OCI-LY7 (cell line): ENCODE data around the gene A2M. TPM values are rescaled to one million over a fixed set of nuclear protein-coding genes. Genes with fewer than 3 reads are reported as not detected.

Experiments
- BruUV-seq: library from RNA; stranded (reverse); fragments of 400-500 nt; replicated peaks from 2 replicates; lab custom pipeline; 2021; lab: Mats Ljungman, UMichigan
- CTCF ChIA-PET: fragments of 300-600 bp; sonication (Branson Sonifier 250); formaldehyde crosslinking; loops from one replicate; lab custom pipeline; 2022; ENCODE audit warnings: antibody characterized with exemption; ENCODE audit not compliant: unreplicated experiment; lab: Charles Lee
- POLR2A ChIA-PET: fragments of 300-600 bp; sonication (Branson Sonifier 250); formaldehyde crosslinking; loops from one replicate; lab custom pipeline; 2022; ENCODE audit warnings: antibody characterized with exemption; lab: Charles Lee
- DNase-seq: peaks from one replicate; pipeline ENCODE4 v3.0.0-alpha.2; 2015; ENCODE audit warnings: low spot score
- H2AFZ ChIP-seq: fragments of 200-600 bp; sonication (generic), shearing (Covaris generic); 2 replicates; pipeline ENCODE4 v1.6.1; 2014; ENCODE audit warnings: mild to moderate bottlenecking, antibody characterized with exemption, low read length, moderate library complexity
- H3K27ac ChIP-seq: fragments of 200-600 bp; sonication (generic); 2 replicates; pipeline ENCODE4 v1.5.1; 2014; ENCODE audit warnings: mixed run types, low read depth, mild to moderate bottlenecking, moderate library complexity, low read length, inconsistent platforms; ENCODE audit not compliant: poor library complexity, severe bottlenecking
- H3K36me3 ChIP-seq: fragments of 200-600 bp; sonication (generic); 2 replicates; pipeline ENCODE4 v1.6.1; 2014; ENCODE audit warnings: mild to moderate bottlenecking, antibody characterized with exemption, low read length, moderate library complexity, mixed read lengths; ENCODE audit not compliant: insufficient read depth
- H3K4me1 ChIP-seq: fragments of 200-600 bp; sonication (generic); 2 replicates; pipeline ENCODE4 v1.5.1; 2014; ENCODE audit warnings: mild to moderate bottlenecking, low read length; ENCODE audit not compliant: insufficient read depth, poor library complexity, severe bottlenecking
- H3K4me2 ChIP-seq: fragments of 200-600 bp; sonication (generic); 2 replicates; pipeline ENCODE4 v1.6.1; 2014; ENCODE audit warnings: mild to moderate bottlenecking, low read length
- H3K4me3 ChIP-seq: fragments of 200-600 bp; sonication (generic); 2 replicates; pipeline ENCODE4 v1.5.1; 2014; ENCODE audit warnings: mild to moderate bottlenecking, low read depth, low read length; ENCODE audit not compliant: poor library complexity, severe bottlenecking
- H3K79me2 ChIP-seq: fragments of 200-600 bp; sonication (generic); 2 replicates; pipeline ENCODE4 v1.6.1; 2016; ENCODE audit warnings: low read depth, mild to moderate bottlenecking, low read length, moderate library complexity, mixed read lengths; ENCODE audit not compliant: insufficient read depth
- H3K9me2 ChIP-seq: fragments of 200-600 bp; sonication (generic); 2 replicates; pipeline ENCODE4 v1.6.1; 2016; ENCODE audit warnings: mild to moderate bottlenecking, low read length, mixed read lengths; ENCODE audit not compliant: insufficient read depth
- H3K9me3 ChIP-seq: fragments of 200-600 bp; sonication (generic); 2 replicates; pipeline ENCODE4 v1.6.1; 2014; ENCODE audit warnings: mild to moderate bottlenecking, mixed run types, low read length, mixed read lengths
- H4K20me1 ChIP-seq: fragments of 200-600 bp; sonication (generic); 2 replicates; pipeline ENCODE4 v1.6.1; 2014; ENCODE audit warnings: mild to moderate bottlenecking, antibody characterized with exemption, low read length, moderate library complexity, mixed read lengths; ENCODE audit not compliant: insufficient read depth
- CTCF ChIP-seq: fragments of 200-600 bp; sonication (generic); conservative IDR thresholded peaks from 2 replicates; pipeline ENCODE4 v1.5.1; 2014; ENCODE audit warnings: mild to moderate bottlenecking, antibody characterized with exemption, low read length, moderate library complexity, mixed read lengths
- EZH2phosphoT487 ChIP-seq: fragments of 200-600 bp; sonication (generic); IDR thresholded peaks from 2 replicates; pipeline ENCODE4 v1.6.1; 2018; ENCODE audit warnings: low read depth, borderline replicate concordance, mild to moderate bottlenecking, mixed run types, antibody characterized with exemption, low read length, moderate library complexity, mixed read lengths
- intact Hi-C: fragments of 100-400 bp; cut with micrococcal nuclease; formaldehyde crosslinking; loops from one replicate; pipeline ENCODE4 v1.10.0; 2022; ENCODE audit not compliant: unreplicated experiment
- total RNA-seq, 2 experiments: library from RNA; depleted of rRNA in 1 of 2; stranded (reverse); fragments of >200 nt in 1 of 2; shearing (Covaris generic) in 1 of 2; gene quantifications; 2 replicates each; pipeline ENCODE4 v1.2.3, GENCODE V29; 2014 to 2022

A2M gene
- total RNA-seq, 2 experiments from 2014 or later = not detected

GRCh38 chr12:9127484-9127883, 11.8 kb upstream of the A2M start:
- Histone ChIP-seq H3K9me2 (no peaks in the 10 kb centered on the region), H3K4me3 (no peak overlapping the region), H3K79me2 (no peaks in the 10 kb centered on the region), H2AFZ (no peak overlapping the region), H3K36me3 (no peaks in the 10 kb centered on the region), H3K9me3 (no peaks in the 10 kb centered on the region), H4K20me1 (no peaks in the 10 kb centered on the region), H3K4me2 (no peak overlapping the region), H3K4me1 (no peaks in the 10 kb centered on the region), H3K27ac (no peak overlapping the region)
- TF ChIP-seq EZH2phosphoT487 (no peak), CTCF (no peak)
- DNase-seq = no peak
- BruUV-seq = no TSS peak
- ChIA-PET POLR2A (no interaction called here), CTCF (no interaction called here)
- intact Hi-C loops = no loop called here

- Histone ChIP-seq H3K4me2 (no peak overlapping the region), H3K36me3 (no peaks in the 10 kb centered on the region), H3K9me3 (no peaks in the 10 kb centered on the region), H3K79me2 (no peaks in the 10 kb centered on the region), H4K20me1 (no peaks in the 10 kb centered on the region), H2AFZ (no peak overlapping the region), H3K4me1 (no peaks in the 10 kb centered on the region), H3K4me3 (no peak overlapping the region), H3K27ac (no peak overlapping the region), H3K9me2 (no peaks in the 10 kb centered on the region)
- intact Hi-C loops = no loop called here
- ChIA-PET POLR2A (interaction anchor here (0.6 to 1.1 kb wide), 2 partner anchors 9 to 265 kb away, joined by 3 read pairs; partner anchors contain the start of gene A2M), CTCF (interaction anchor here (0.6 kb wide), 1 partner anchor 24 kb away, joined by 6 read pairs; no protein-coding TSS in a partner anchor)
- TF ChIP-seq CTCF (no peak), EZH2phosphoT487 (no peak)
- no peak for DNase-seq
- no TSS peak for BruUV-seq
Measured at GRCh38 chr12:9124383-9125031, 8.8 kb upstream of the A2M start.

GRCh38 chr12:9123781-9124382, 8.2 kb upstream of the A2M start:
- no peaks in the 10 kb centered on the region for H3K4me1 ChIP-seq
- no peak for DNase-seq
- intact Hi-C loops = no loop called here
- TF ChIP-seq CTCF (no peak), EZH2phosphoT487 (no peak)
- ChIA-PET POLR2A (no interaction called here), CTCF (interaction anchor here (0.6 kb wide), 1 partner anchor 23 kb away, joined by 6 read pairs; no protein-coding TSS in a partner anchor)
- H3K27ac ChIP-seq = no peak overlapping the region
- H3K36me3 ChIP-seq = no peaks in the 10 kb centered on the region
- H3K9me3 ChIP-seq = no peaks in the 10 kb centered on the region
- H3K4me3 ChIP-seq = no peak overlapping the region
- H3K4me2 ChIP-seq = no peak overlapping the region
- H3K79me2 ChIP-seq = no peaks in the 10 kb centered on the region
- H2AFZ ChIP-seq = no peak overlapping the region
- H4K20me1 ChIP-seq = no peaks in the 10 kb centered on the region
- BruUV-seq = no TSS peak
- no peaks in the 10 kb centered on the region for H3K9me2 ChIP-seq
